Measurements from ENCODE around the gene VPS37B. TPM values are rescaled to one million over a fixed set of nuclear protein-coding genes. Genes with fewer than 3 reads are reported as not detected.

The VPS37B gene
- total and polyA plus RNA-seq, 2 donors (not counting 3 experiments of a cell fraction or from before 2014, with no cell fraction given) = 39.5 to 45.9 TPM

- peaks cover 55% of the 10 kb centered on the region for H3K4me1 ChIP-seq (ENCODE audit: control insufficient read depth, extremely low read depth, insufficient read depth, low read length)
- no peak overlapping the region for H3K27ac ChIP-seq (ENCODE audit: insufficient read depth, low read depth, low read length)
- no peak overlapping the region for H3K9ac ChIP-seq (replicated peaks; ENCODE audit: extremely low read depth, insufficient read depth, low read length)
- H2AFZ ChIP-seq (ENCODE audit: low read depth, low read length) = no peak overlapping the region
- no peaks in the 10 kb centered on the region for H3K9me1 ChIP-seq (replicated peaks; ENCODE audit: control insufficient read depth, extremely low read depth, insufficient read depth, low read length)
- no peaks in the 10 kb centered on the region for H3K36me3 ChIP-seq (ENCODE audit: control insufficient read depth in 2 of 2, extremely low read depth in 1 of 2, insufficient read depth in 2 of 2, low read length in 2 of 2)
- FAIRE-seq (no peak), DNase-seq (ENCODE audit: low read depth, low spot score) (no peak)
- no peaks in the 10 kb centered on the region for H4K20me1 ChIP-seq (replicated peaks; ENCODE audit: control insufficient read depth, extremely low read depth, insufficient read depth, low read length)
- H3K9me3 ChIP-seq (replicated peaks; ENCODE audit: control insufficient read depth, insufficient read depth, low read length) = no peaks in the 10 kb centered on the region
- H3K4me3 ChIP-seq (replicated peaks in 1 of 3; ENCODE audit: insufficient read depth in 1 of 3, low read depth in 1 of 3, low read length in 3 of 3) = no peak overlapping the region
- no TSS peak for BruUV-seq (replicated peaks)
- TF ChIP-seq GATA2 (IDR thresholded peaks at IDR 0.05; ENCODE audit: insufficient read depth, insufficient read length, low read depth, low read length) (no peak), EZH2 (IDR thresholded peaks at IDR 0.05; ENCODE audit: borderline replicate concordance, low read depth, low read length, severe bottlenecking) (no peak), MAX (IDR thresholded peaks at IDR 0.05; ENCODE audit: insufficient read depth, insufficient read length) (no peak), MYC (IDR thresholded peaks at IDR 0.05; ENCODE audit: low read depth, low read length) (no peak), CTCF (IDR thresholded peaks at IDR 0.05; ENCODE audit: extremely low read depth in 1 of 2, insufficient read depth in 1 of 2, low read depth in 1 of 2, low read length in 2 of 2) (no peak), POLR2AphosphoS5 (IDR thresholded peaks at IDR 0.05; ENCODE audit: insufficient read depth, low read depth, low read length) (no peak), FOS (IDR thresholded peaks at IDR 0.05; ENCODE audit: borderline replicate concordance, insufficient read depth, low read length) (no peak), JUN (IDR thresholded peaks at IDR 0.05; ENCODE audit: borderline replicate concordance, insufficient read depth, insufficient read length, low read depth) (no peak), POLR2A (IDR thresholded peaks at IDR 0.05; ENCODE audit: low read depth, low read length) (no peak)
- ChIA-PET POLR2A (no interaction called here), CTCF (interaction anchor here (1.0 kb wide), 2 partner anchors 54 to 352 kb away, joined by 3 read pairs; no protein-coding TSS in a partner anchor)
- no peaks in the 10 kb centered on the region for H3K27me3 ChIP-seq (ENCODE audit: control insufficient read depth in 2 of 2, insufficient read depth in 2 of 2, low read length in 2 of 2)
- peaks cover 86% of the 10 kb centered on the region for H3K79me2 ChIP-seq (ENCODE audit: control insufficient read depth, insufficient read depth, low read length)
- intact Hi-C loops (cut with micrococcal nuclease) = no loop called here
- dilution Hi-C loops (cut with MboI; ENCODE audit: extremely low pct_ligation_motif_present, low sequenced_read_pairs) = no loop called here
- H3K4me2 ChIP-seq (ENCODE audit: insufficient read depth, low read length) = no peak overlapping the region
Measured at GRCh38 chr12:122886161-122886560, 9.8 kb downstream of the VPS37B start.
